WERI-Rb-1 (cell line): ENCODE results near the gene KLK4.

Source experiments
- DNase-seq: peaks from one replicate; pipeline ENCODE4 v3.0.0-alpha.2; 2020
- H3K27ac ChIP-seq: fragments of 250-450 bp; sonication (Bioruptor Pico); 2 replicates; pipeline ENCODE4 v1.5.1; 2020; ENCODE audit warnings: mild to moderate bottlenecking, moderate library complexity
- H3K27me3 ChIP-seq: fragments of 250-450 bp; sonication (Bioruptor Pico); 2 replicates; pipeline ENCODE4 v1.5.1; 2021; ENCODE audit warnings: mild to moderate bottlenecking, low read depth, moderate library complexity; ENCODE audit not compliant: insufficient read depth, severe bottlenecking
- H3K36me3 ChIP-seq: fragments of 250-450 bp; sonication (Bioruptor Pico); 2 replicates; pipeline ENCODE4 v1.5.1; 2020; ENCODE audit warnings: mild to moderate bottlenecking, moderate library complexity
- H3K4me3 ChIP-seq: 2 replicates; pipeline ENCODE4 v1.5.1; 2011; ENCODE audit warnings: low read depth, mild to moderate bottlenecking, control low read depth, low read length
- H3K9me3 ChIP-seq: fragments of 250-450 bp; sonication (Bioruptor Pico); 2 replicates; pipeline ENCODE4 v1.5.1; 2021; ENCODE audit warnings: mild to moderate bottlenecking, moderate library complexity; ENCODE audit not compliant: severe bottlenecking
- TF ChIP-seq, protein P1 (sequence below): IDR thresholded peaks from 2 replicates; pipeline ENCODE4 v1.5.1; 2011; ENCODE audit warnings: low read depth, mild to moderate bottlenecking, control low read depth, inconsistent platforms, low read length

KLK4 gene

DNA sequence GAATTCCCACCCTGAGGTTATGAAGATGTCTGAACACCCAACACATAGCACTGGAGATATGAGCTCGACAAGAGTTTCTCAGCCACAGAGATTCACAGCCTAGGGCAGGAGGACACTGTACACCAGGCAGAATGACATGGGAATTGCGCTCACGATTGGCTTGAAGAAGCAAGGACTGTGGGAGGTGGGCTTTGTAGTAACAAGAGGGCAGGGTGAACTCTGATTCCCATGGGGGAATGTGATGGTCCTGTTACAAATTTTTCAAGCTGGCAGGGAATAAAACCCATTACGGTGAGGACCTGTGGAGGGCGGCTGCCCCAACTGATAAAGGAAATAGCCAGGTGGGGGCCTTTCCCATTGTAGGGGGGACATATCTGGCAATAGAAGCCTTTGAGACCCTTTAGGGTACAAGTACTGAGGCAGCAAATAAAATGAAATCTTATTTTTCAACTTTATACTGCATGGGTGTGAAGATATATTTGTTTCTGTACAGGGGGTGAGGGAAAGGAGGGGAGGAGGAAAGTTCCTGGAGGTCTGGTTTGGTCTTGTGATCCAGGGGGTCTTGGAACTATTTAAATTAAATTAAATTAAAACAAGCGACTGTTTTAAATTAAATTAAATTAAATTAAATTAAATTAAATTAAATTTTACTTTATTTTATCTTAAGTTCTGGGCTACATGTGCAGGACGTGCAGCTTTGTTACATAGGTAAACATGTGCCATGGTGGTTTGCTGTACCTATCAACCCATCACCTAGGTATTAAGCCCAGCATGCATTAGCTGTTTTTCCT, 49.5 kb downstream of the KLK4 start:
- H3K9me3 ChIP-seq: no peaks in the 10 kb centered on the region
- peaks cover 92% of the 10 kb centered on the region for H3K27me3 ChIP-seq
- TF ChIP-seq, protein P1, sequence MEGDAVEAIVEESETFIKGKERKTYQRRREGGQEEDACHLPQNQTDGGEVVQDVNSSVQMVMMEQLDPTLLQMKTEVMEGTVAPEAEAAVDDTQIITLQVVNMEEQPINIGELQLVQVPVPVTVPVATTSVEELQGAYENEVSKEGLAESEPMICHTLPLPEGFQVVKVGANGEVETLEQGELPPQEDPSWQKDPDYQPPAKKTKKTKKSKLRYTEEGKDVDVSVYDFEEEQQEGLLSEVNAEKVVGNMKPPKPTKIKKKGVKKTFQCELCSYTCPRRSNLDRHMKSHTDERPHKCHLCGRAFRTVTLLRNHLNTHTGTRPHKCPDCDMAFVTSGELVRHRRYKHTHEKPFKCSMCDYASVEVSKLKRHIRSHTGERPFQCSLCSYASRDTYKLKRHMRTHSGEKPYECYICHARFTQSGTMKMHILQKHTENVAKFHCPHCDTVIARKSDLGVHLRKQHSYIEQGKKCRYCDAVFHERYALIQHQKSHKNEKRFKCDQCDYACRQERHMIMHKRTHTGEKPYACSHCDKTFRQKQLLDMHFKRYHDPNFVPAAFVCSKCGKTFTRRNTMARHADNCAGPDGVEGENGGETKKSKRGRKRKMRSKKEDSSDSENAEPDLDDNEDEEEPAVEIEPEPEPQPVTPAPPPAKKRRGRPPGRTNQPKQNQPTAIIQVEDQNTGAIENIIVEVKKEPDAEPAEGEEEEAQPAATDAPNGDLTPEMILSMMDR: no peak
- no peak for DNase-seq
- no peaks in the 10 kb centered on the region for H3K36me3 ChIP-seq
- H3K27ac ChIP-seq: no peak overlapping the region
- H3K4me3 ChIP-seq: no peak overlapping the region

DNA sequence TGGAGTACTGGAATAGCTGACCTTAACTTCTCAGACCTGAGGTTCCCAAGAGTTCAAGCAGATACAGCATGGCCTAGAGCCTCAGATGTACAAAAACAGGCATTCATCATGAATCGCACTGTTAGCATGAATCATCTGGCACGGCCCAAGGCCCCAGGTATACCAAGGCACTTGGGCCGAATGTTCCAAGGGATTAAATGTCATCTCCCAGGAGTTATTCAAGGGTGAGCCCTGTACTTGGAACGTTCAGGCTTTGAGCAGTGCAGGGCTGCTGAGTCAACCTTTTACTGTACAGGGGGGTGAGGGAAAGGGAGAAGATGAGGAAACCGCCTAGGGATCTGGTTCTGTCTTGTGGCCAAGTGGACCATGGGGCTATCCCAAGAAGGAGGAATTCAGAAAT, 50.2 kb downstream of the KLK4 start:
- no peaks in the 10 kb centered on the region for H3K36me3 ChIP-seq
- no peaks in the 10 kb centered on the region for H3K9me3 ChIP-seq
- no peak overlapping the region for H3K27ac ChIP-seq
- TF ChIP-seq, protein P1: no peak
- no peak for DNase-seq
- H3K27me3 ChIP-seq: peaks cover 92% of the 10 kb centered on the region
- H3K4me3 ChIP-seq: no peak overlapping the region

DNA sequence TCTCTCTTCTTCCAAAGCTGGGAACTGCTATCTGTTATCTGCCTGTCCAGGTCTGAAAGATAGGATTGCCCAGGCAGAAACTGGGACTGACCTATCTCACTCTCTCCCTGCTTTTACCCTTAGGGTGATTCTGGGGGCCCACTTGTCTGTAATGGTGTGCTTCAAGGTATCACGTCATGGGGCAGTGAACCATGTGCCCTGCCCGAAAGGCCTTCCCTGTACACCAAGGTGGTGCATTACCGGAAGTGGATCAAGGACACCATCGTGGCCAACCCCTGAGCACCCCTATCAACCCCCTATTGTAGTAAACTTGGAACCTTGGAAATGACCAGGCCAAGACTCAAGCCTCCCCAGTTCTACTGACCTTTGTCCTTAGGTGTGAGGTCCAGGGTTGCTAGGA, 51.3 kb downstream of the KLK4 start:
- Histone ChIP-seq H3K27me3 (peaks cover 94% of the 10 kb centered on the region), H3K9me3 (no peaks in the 10 kb centered on the region), H3K27ac (no peak overlapping the region), H3K36me3 (no peaks in the 10 kb centered on the region), H3K4me3 (no peak overlapping the region)
- TF ChIP-seq, protein P1: no peak
- no peak for DNase-seq

DNA sequence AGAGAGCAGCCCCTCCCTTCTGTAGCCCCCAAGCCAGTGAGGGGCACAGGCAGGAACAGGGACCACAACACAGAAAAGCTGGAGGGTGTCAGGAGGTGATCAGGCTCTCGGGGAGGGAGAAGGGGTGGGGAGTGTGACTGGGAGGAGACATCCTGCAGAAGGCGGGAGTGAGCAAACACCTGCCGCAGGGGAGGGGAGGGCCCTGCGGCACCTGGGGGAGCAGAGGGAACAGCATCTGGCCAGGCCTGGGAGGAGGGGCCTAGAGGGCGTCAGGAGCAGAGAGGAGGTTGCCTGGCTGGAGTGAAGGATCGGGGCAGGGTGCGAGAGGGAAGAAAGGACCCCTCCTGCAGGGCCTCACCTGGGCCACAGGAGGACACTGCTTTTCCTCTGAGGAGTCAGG, 52.3 kb downstream of the KLK4 start:
- TF ChIP-seq, protein P1: no peak
- Histone ChIP-seq H3K27me3 (peaks cover 94% of the 10 kb centered on the region), H3K27ac (no peak overlapping the region), H3K36me3 (no peaks in the 10 kb centered on the region), H3K4me3 (no peak overlapping the region), H3K9me3 (no peaks in the 10 kb centered on the region)
- DNase-seq: no peak

DNA sequence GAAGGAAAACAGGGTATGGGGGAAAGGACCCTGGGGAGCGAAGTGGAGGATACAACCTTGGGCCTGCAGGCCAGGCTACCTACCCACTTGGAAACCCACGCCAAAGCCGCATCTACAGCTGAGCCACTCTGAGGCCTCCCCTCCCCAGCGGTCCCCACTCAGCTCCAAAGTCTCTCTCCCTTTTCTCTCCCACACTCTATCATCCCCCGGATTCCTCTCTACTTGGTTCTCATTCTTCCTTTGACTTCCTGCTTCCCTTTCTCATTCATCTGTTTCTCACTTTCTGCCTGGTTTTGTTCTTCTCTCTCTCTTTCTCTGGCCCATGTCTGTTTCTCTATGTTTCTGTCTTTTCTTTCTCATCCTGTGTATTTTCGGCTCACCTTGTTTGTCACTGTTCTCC, 53.8 kb downstream of the KLK4 start:
- Histone ChIP-seq H3K27me3 (peaks cover 95% of the 10 kb centered on the region), H3K9me3 (no peaks in the 10 kb centered on the region), H3K36me3 (no peaks in the 10 kb centered on the region), H3K4me3 (no peak overlapping the region), H3K27ac (no peak overlapping the region)
- no peak for DNase-seq
- TF ChIP-seq, protein P1: no peak
